GM08714 (cell line): ENCODE data around the gene ATRNL1.

Source experiments
- H3K4me3 ChIP-seq: fragments of 200-500 bp; sonication (Bioruptor generic); 2 replicates; pipeline ENCODE4 v1.5.1; 2014; ENCODE audit warnings: mild to moderate bottlenecking, low read length, inconsistent platforms
- ZNF274 ChIP-seq: IDR thresholded peaks from 2 replicates; pipeline ENCODE4 v1.6.1; 2012; ENCODE audit warnings: mild to moderate bottlenecking, low read depth, low read length

ATRNL1 gene

DNA sequence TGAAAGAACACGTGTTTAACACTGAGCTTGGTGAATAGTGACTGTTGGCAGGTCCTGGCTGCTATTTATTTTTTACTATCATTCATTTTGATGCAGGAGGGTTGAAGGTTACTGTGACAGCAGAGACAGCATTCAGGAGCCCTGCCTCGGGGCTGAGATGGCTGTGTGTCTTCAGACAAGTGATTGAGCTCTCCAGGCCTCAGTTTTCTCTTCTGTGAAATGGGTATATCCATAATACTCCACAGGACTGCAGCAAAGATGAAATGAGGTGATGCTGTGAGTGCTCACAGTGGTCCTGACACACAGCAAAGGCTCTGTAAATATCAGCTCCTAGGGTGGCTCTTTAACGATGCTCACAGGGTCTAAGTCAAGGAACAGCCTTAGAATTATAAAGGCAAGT lies 884.7 kb downstream of the ATRNL1 start:
- no peak overlapping the region for H3K4me3 ChIP-seq
- no peak for TF ChIP-seq ZNF274

DNA sequence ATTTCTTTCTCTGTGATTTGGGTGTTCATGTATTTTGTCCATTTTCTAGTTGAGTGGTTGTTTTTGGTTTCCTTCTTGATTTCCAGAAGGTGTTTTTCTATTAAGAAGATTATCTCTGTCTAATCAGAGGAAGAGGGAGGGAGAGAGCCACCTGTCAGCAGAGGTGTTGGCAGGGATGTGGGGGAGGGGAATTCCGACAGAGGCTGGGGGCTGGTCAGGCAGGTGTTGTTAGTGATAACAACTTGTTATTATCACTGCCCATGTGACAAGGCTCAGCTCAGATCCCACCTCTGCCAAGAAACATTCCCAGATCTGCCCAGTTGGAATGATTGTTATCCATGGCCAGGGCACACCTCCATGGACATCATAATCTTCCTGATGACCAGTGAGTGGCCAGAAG lies 886.4 kb downstream of the ATRNL1 start:
- no peak overlapping the region for H3K4me3 ChIP-seq
- TF ChIP-seq ZNF274: no peak

DNA sequence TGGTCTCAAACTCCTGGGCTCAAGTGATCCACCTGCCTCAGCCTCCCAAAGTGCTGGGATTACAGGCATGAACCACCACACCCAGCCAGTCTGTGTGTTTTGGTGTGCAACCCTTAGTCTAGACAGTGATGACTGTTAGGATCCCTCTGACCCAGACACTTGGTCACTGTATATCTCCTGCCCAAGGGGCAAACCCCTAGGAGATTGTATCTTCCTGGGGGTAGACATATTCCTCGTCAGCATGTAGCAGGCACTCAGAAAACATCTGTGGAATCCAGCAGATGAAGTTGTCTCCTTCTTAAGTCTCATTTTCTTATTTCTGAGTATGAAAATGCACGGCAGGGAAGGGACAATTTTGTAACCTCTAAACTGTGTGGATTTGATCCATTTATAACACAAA lies 887.3 kb downstream of the ATRNL1 start:
- TF ChIP-seq ZNF274: no peak
- no peak overlapping the region for H3K4me3 ChIP-seq

DNA sequence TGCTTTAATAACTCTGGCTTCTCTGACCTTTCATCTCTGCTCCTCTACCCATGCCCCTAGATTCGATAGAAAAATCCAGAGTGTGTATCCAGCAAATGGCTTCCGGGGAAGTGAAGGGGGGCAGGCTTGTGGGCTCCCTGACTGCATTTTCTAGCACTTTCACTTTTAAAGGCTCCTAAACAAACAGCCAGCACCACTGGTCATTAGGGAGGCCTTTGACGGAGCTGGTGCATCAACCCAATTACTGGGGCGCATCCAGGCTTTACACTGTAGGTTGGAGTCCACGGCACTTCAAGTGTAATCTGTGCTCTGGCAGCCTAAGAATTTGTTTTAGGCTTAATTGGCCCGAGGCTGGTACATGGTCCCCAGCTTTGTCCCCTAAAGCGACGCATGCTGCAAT lies 887.9 kb downstream of the ATRNL1 start:
- TF ChIP-seq ZNF274: no peak
- H3K4me3 ChIP-seq: no peak overlapping the region

DNA sequence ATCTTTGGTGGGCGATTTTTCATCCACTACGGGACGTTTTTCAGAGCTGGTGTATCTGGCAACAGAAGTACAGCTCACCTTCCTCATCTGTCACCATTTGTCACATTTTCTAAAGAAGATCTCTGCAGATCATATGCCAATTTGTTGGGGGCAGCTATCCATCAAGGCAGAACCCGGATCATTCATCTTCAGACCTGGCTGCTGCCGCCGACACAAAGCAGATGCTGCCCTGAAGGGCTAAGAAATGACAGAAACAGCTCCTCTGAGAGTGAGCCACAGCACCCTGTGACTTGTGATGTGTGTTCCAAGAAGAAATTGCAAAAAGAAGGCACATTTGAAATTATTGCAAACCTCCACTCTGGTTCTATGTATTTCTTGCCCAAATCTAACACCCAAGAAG lies 888.9 kb downstream of the ATRNL1 start:
- H3K4me3 ChIP-seq: no peak overlapping the region
- no peak for TF ChIP-seq ZNF274

DNA sequence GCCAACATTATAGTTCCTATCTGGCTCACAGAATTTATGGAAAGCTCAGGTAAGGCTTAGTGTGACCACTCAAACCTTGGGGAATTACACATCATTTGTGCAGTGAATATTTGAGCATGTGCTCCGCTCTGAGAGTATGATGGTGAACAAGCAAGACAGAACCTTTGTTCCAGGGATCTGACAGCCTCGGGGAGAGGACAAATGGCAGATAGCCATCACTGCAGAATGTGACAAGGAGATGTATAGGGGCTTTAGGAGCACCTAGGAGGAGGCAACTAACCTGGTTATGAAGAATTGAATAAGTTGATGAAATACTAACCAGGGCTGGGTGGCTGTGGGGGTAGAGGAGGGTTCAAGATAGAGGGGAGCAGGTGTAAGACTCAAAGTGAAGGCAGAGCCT lies 889.4 kb downstream of the ATRNL1 start:
- no peak for TF ChIP-seq ZNF274
- H3K4me3 ChIP-seq: no peak overlapping the region

DNA sequence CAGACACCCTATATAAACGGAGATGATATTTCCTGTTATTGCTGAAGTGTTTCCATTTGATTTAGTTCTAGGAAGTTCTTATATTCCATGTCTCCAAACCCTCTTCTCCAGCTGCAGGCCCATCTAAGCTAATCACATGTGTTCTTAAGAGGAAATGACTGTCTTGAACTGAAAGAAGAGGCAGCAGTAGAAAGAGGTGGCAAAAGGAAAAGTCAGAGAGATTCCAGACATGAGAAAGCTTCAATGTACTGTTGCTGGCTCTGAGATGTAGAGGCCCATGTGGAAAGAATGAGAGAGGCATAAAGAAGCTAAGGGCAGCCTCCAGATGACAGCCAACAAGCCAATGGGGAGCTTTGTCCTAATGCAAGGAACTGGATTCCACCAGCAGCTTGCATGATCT lies 892.6 kb downstream of the ATRNL1 start:
- no peak overlapping the region for H3K4me3 ChIP-seq
- no peak for TF ChIP-seq ZNF274

DNA sequence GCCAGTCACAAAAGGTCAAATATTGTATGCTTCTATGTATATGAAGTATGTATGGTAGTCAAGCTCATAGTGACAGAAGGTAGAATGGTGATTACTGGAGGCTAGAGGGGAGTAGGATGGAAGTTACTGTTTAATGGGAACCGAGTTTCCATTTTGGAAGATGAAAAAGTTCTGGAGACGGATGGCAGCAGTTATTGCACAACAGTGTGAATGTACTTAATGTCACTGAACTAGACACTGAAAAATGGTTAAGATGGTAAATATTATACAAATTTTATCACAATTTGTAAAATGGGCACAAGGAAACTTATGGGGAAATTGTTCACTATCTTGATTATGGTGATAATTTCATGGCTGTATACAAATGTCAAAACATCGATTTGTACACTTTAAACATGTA lies 895.2 kb downstream of the ATRNL1 start:
- H3K4me3 ChIP-seq: no peak overlapping the region
- TF ChIP-seq ZNF274: no peak

DNA sequence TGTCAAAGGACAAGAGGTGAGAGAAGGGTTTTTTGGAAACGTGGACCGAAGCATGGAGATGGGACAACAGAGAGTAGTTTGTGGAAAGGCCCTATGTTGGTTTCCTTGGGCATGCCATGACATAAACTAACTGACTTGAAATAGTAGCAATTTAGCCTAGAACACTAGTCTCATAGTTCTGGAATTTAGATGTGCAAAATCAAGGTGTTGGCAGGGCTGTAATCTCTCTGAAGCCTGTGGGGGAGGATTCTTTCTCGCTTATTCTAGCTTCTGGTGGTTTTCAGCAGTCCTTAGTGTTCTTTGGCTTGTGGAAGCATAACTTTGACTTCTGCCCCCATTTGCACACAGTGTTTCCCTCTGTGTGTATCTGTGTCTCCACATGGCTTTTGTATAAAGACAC lies 896.5 kb downstream of the ATRNL1 start:
- no peak overlapping the region for H3K4me3 ChIP-seq
- TF ChIP-seq ZNF274: no peak

DNA sequence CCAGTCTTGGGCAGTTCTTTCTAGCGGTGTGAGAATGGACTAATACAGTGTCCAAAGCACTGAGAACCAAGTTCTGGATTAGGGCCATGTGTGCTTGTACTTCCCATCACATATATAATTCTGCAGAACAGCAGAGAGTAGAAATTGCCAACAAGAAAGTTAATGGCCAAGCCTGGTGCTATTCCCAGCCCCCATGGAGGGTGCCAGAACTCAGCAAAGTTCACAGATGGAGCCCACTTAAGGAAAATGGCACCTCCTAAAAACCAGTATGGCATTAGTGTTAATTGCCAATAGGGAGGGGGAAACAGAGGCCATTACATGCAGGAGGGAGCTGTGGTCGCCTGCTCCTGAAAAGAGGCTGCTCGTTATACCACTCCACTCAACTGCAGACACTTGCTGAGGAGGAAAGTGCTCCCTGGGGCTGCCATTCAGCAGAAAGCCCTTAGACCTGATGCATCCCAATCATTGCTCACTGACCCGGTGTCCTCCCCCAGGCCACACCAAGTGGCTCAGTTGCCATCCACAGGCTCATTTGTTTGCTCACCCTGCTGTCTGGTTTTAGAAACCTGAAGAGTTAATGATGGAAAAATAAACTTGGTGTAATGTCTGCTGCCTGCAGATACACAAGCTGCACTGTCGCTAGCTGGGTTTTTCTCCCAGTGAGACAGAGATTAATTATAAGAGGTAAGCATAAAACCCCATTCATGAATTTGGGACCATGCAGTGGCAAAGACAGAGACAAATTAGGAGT lies 899.2 kb downstream of the ATRNL1 start:
- no peak for TF ChIP-seq ZNF274
- no peak overlapping the region for H3K4me3 ChIP-seq

DNA sequence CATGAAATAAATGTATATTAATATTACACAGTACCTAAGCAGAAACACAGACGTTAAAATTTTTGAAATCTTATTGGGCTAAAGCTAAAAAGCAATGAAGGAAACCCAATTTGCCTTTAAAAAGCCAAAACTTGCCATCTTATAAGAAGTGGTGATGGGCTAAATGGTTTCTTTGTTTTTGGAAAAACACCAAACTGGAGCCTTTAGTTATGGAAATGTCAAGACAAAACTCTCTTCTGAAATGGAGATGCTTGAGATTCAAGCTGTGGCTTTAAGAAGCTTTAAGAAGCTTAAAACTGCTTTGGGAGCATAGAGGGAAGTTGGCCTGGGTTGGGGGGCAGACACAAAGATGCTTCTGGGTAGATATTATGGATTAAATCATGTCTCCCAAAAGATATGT lies 902.9 kb downstream of the ATRNL1 start:
- TF ChIP-seq ZNF274: no peak
- no peak overlapping the region for H3K4me3 ChIP-seq

DNA sequence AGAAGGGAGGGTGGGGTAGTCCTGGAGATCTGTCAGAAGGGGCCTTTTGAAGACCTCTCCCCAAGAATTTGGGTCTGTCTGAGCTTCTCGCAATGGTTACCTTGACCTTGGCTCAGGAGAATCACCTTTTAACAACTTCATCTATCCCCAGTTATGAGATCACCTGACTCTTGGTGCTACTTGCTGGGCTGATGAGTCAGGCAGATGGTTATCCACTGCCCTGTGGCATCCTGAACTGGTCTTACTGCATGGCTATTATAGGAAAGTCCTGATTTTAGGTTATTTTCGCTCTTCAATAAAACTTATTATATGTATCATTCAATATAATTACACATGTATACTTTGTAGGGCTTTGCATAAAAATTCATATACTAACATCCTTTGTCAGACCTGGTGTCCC lies 905.1 kb downstream of the ATRNL1 start:
- no peak for TF ChIP-seq ZNF274
- no peak overlapping the region for H3K4me3 ChIP-seq
